Psoas muscle (tissue), 8 donors: ENCODE data around the gene CRYBG1. TPM values are rescaled to one million over a fixed set of nuclear protein-coding genes. Genes with fewer than 3 reads are reported as not detected.

Experiments used
- ATAC-seq, 4 donors: fragments of 200-7000 bp; cut with Tn5 transposase; one replicate each; pipeline ENCODE4 v1.9.1; 2020; ENCODE audit warnings: moderate library complexity in 3 of 4, mild to moderate bottlenecking in 2 of 4
- DNase-seq, 2 donors: peaks; one replicate each; pipeline ENCODE4 v3.0.0-alpha.2; 2020
- H3K27ac ChIP-seq: fragments of 200-600 bp; one replicate; pipeline ENCODE4 v1.8.0; 2022
- H3K27me3 ChIP-seq, 3 donors: fragments of 200-600 bp in 1 of 3; one replicate each; pipeline versions ENCODE4 v1.6.1 to v1.8.0; 2013 to 2022; ENCODE audit warnings: low read length in 2 of 3, mild to moderate bottlenecking in 2 of 3, moderate library complexity in 1 of 3; ENCODE audit not compliant: insufficient read depth in 3 of 3
- H3K36me3 ChIP-seq, 2 donors: fragments of 200-600 bp in 1 of 2; one replicate each; pipeline versions ENCODE4 v1.6.1 to v1.8.0; 2013 to 2022; ENCODE audit warnings: low read depth in 1 of 2, mild to moderate bottlenecking in 1 of 2, moderate library complexity in 1 of 2; ENCODE audit not compliant: insufficient read depth in 1 of 2
- H3K4me1 ChIP-seq: fragments of 200-600 bp; one replicate; pipeline ENCODE4 v1.8.0; 2022
- H3K4me3 ChIP-seq: fragments of 200-600 bp; one replicate; pipeline ENCODE4 v1.8.0; 2022; ENCODE audit warnings: mild to moderate bottlenecking
- H3K9me3 ChIP-seq: fragments of 200-600 bp; one replicate; pipeline ENCODE4 v1.8.0; 2022
- CTCF ChIP-seq: fragments of 200-600 bp; IDR thresholded peaks from one replicate; pipeline ENCODE4 v1.8.0; 2022; ENCODE audit warnings: antibody characterized with exemption
- WGBS, 3 donors: extraction: QIAGEN DNeasy Blood & Tissue Kit; methylation state at CpG; one replicate each; pipeline versions ENCODE4 v1.1.6 to v1.1.7; 2013; 5-methylcytosine and 5-hydroxymethylcytosine counted together
- intact Hi-C, 2 donors: fragments of 100-400 bp; cut with DNase I; formaldehyde crosslinking; loops; one replicate each; pipeline versions ENCODE4 v1.11.0 to v1.14.2; 2022
- polyA plus RNA-seq, 3 donors: library from polyadenylated mRNA; stranded (reverse); fragments of 200-250 nt; gene quantifications; one replicate each; pipeline ENCODE4 v1.2.3, GENCODE V29; 2013
- total RNA-seq, 4 donors: library from RNA; stranded (reverse); fragmentation: NEBNext Ultra II Directional in 2 of 4; extraction: Animal tissue kit (Norgen Biotek cat#: 25700) in 2 of 4; gene quantifications; one replicate each; pipeline versions ENCODE4 v1.2.1 to v1.2.4, GENCODE V29; 2021 to 2023
- donor health status: healthy with polysubstance abuse.
- donor health status: DM: no; HTN: no; CAD: no; lungs with moderate emphysema.
- donor health status: Bipolar disorder and iron deficiency.
- donor health status: healthy.
- donor health status: DM: yes; HTN: yes; CAD: no.
- donor health status: DM: no; HTN: no; CAD: no.
- donor health status: DM: no; HTN: no; CAD: no.
- donor health status: DM: yes; HTN: yes; CAD: no.

The CRYBG1 gene
- total and polyA plus RNA-seq, 7 donors, result 0.17 to 1.6 (median 0.82) TPM

DNA sequence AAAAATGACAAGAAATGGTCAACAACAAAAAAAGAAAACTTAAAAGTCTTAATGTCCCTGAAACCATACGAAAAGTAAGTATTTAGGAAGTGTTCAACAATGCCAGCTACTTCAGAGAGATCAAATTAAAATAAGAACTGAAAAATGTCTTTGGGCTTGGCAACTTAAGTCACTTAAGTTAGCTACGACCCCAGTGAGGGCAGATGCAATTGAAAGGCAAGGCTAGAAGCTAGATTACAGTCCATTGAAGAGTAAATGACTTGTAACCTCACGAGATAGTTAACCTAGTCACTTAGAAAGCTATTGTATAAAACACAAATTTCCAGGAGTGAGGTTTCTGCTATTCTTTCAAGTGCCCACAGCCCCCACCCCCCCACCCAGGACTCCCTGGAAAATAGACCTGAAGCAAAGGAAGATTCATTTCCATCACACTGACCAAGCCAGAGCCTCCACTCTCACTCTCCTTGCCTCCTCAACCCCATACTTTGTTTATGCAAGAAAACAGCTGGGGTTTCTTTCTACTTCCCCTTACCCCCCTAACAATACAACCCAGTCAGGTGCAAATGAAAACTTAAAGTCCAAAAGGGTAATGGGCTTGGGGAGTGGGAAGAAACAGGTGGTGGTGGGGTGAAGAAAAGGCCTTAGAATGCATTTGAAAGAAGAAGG is 254.2 kb downstream of the CRYBG1 start:
- no peak for TF ChIP-seq CTCF
- 82 to 85% (median 84%) methylated on average over 3 of the region's 3 CpGs for WGBS, 3 donors
- peaks cover 4 to 35% of the 10 kb centered on the region in 2 donors for H3K36me3 ChIP-seq

DNA sequence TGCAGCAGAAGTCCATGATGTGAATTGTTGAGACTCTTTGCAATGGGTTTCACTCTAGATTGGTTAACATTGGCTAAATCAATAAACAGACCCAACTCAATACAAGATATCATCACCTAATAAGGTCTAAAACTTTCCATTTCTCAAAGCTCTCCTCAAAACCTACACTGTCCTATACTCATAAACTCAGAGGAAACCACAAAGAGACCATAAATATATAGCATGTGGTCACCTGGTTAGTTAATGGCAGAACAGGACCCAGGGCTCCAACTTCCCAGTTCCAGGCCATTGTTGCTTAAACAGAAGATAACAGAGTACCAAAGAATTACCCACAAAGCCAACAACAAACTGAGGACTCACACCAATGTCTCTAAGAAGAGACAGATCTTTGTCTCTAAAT is 256.8 kb downstream of the CRYBG1 start:
- peaks cover 5 to 56% of the 10 kb centered on the region in 2 donors for H3K36me3 ChIP-seq
- no peak for DNase-seq
- intact Hi-C loops, result no loop called here
- H3K27me3 ChIP-seq, result no peaks in the 10 kb centered on the region
- ATAC-seq, result no peak
- H3K4me1 ChIP-seq, result no peaks in the 10 kb centered on the region
- H3K27ac ChIP-seq, result no peak overlapping the region
- H3K4me3 ChIP-seq, result no peak overlapping the region
- H3K9me3 ChIP-seq, result no peaks in the 10 kb centered on the region
- no peak for TF ChIP-seq CTCF

More for the DNA sequence above, 254.2 kb downstream of the CRYBG1 start:
- Histone ChIP-seq H3K4me1 (peaks cover 10% of the 10 kb centered on the region), H3K4me3 (no peak overlapping the region), H3K27me3 (no peaks in the 10 kb centered on the region), H3K27ac (no peak overlapping the region), H3K9me3 (no peaks in the 10 kb centered on the region)
- ATAC-seq (no peak), DNase-seq (no peak)
- intact Hi-C loops, result no loop called here

- Histone ChIP-seq H3K4me1 (no peaks in the 10 kb centered on the region), H3K9me3 (no peaks in the 10 kb centered on the region), H3K4me3 (no peak overlapping the region), H3K36me3 (peaks cover 6 to 61% of the 10 kb centered on the region in 2 donors), H3K27me3 (no peaks in the 10 kb centered on the region), H3K27ac (no peak overlapping the region)
- 89 to 100% (median 97%) methylated on average over 1 of the region's 1 CpG for WGBS, 3 donors
- no peak for DNase-seq
- no peak for TF ChIP-seq CTCF
- no peak for ATAC-seq
- intact Hi-C loops, result no loop called here
These were observed 257.3 kb downstream of the CRYBG1 start for GRCh38 chr6:106617857-106618256.

- intact Hi-C loops, result no loop called here
These were observed 257.8 kb downstream of the CRYBG1 start for GRCh38 chr6:106618324-106618723.

More at GRCh38 chr6:106618324-106618723, 257.8 kb downstream of the CRYBG1 start:
- Histone ChIP-seq H3K27me3 (no peaks in the 10 kb centered on the region), H3K9me3 (no peaks in the 10 kb centered on the region), H3K4me3 (no peak overlapping the region), H3K4me1 (no peaks in the 10 kb centered on the region), H3K36me3 (peaks cover 6 to 62% of the 10 kb centered on the region in 2 donors), H3K27ac (no peak overlapping the region)
- no peak for TF ChIP-seq CTCF
- WGBS, 3 donors, result 70 to 88% (median 83%) methylated on average over 3 of the region's 3 CpGs
- ATAC-seq, result no peak
- no peak for DNase-seq
